ENCODE results near the gene C2CD5. TPM values are rescaled to one million over a fixed set of nuclear protein-coding genes. Genes with fewer than 3 reads are reported as not detected.

The C2CD5 gene
- total and polyA plus RNA-seq, 2 of the 13 experiments (the other 11 are each of a cell fraction or from before 2014, with no cell fraction given) = 12.6 to 14.6 TPM

GRCh38 chr12:22543246-22544037 lies 900 bp downstream of the C2CD5 start (continued):
- TF ChIP-seq, protein P1, sequence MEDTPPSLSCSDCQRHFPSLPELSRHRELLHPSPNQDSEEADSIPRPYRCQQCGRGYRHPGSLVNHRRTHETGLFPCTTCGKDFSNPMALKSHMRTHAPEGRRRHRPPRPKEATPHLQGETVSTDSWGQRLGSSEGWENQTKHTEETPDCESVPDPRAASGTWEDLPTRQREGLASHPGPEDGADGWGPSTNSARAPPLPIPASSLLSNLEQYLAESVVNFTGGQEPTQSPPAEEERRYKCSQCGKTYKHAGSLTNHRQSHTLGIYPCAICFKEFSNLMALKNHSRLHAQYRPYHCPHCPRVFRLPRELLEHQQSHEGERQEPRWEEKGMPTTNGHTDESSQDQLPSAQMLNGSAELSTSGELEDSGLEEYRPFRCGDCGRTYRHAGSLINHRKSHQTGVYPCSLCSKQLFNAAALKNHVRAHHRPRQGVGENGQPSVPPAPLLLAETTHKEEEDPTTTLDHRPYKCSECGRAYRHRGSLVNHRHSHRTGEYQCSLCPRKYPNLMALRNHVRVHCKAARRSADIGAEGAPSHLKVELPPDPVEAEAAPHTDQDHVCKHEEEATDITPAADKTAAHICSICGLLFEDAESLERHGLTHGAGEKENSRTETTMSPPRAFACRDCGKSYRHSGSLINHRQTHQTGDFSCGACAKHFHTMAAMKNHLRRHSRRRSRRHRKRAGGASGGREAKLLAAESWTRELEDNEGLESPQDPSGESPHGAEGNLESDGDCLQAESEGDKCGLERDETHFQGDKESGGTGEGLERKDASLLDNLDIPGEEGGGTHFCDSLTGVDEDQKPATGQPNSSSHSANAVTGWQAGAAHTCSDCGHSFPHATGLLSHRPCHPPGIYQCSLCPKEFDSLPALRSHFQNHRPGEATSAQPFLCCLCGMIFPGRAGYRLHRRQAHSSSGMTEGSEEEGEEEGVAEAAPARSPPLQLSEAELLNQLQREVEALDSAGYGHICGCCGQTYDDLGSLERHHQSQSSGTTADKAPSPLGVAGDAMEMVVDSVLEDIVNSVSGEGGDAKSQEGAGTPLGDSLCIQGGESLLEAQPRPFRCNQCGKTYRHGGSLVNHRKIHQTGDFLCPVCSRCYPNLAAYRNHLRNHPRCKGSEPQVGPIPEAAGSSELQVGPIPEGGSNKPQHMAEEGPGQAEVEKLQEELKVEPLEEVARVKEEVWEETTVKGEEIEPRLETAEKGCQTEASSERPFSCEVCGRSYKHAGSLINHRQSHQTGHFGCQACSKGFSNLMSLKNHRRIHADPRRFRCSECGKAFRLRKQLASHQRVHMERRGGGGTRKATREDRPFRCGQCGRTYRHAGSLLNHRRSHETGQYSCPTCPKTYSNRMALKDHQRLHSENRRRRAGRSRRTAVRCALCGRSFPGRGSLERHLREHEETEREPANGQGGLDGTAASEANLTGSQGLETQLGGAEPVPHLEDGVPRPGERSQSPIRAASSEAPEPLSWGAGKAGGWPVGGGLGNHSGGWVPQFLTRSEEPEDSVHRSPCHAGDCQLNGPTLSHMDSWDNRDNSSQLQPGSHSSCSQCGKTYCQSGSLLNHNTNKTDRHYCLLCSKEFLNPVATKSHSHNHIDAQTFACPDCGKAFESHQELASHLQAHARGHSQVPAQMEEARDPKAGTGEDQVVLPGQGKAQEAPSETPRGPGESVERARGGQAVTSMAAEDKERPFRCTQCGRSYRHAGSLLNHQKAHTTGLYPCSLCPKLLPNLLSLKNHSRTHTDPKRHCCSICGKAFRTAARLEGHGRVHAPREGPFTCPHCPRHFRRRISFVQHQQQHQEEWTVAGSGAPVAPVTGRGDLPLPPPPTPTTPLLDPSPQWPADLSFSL (CRISPR knock-in tag; IDR thresholded peaks at IDR 0.05) = peak; percentile 95
- no peak for TF ChIP-seq IKZF1 (IDR thresholded peaks at IDR 0.05)
- TF ChIP-seq ZNF253 (CRISPR knock-in tag; IDR thresholded peaks at IDR 0.05; ENCODE audit: borderline replicate concordance) = no peak
- TF ChIP-seq MTA1 (CRISPR knock-in tag; IDR thresholded peaks at IDR 0.05; ENCODE audit: borderline replicate concordance) = peak; percentile 15; the same call in 1 of the 2 replicates
- 0 out of 2 replicates have a peak, but pooled peaks have one; percentile 77 for TF ChIP-seq ZNF296 (CRISPR knock-in tag; conservative IDR thresholded peaks at IDR 0.05)
- TF ChIP-seq, protein P2, sequence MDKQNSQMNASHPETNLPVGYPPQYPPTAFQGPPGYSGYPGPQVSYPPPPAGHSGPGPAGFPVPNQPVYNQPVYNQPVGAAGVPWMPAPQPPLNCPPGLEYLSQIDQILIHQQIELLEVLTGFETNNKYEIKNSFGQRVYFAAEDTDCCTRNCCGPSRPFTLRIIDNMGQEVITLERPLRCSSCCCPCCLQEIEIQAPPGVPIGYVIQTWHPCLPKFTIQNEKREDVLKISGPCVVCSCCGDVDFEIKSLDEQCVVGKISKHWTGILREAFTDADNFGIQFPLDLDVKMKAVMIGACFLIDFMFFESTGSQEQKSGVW (CRISPR knock-in tag; IDR thresholded peaks at IDR 0.05; ENCODE audit: borderline replicate concordance) = 0 out of 2 replicates have a peak, but pooled peaks have one; percentile 56
- peak; percentile 51; the same call in 1 of the 2 replicates for TF ChIP-seq ZNF431 (CRISPR knock-in tag; IDR thresholded peaks at IDR 0.05; ENCODE audit: borderline replicate concordance, low read depth)
- TF ChIP-seq SP5 (CRISPR knock-in tag; IDR thresholded peaks at IDR 0.05; ENCODE audit: borderline replicate concordance, low read depth) = no peak
- TF ChIP-seq ZNF678 (CRISPR knock-in tag; IDR thresholded peaks at IDR 0.05) = 0 out of 2 replicates have a peak, but pooled peaks have one; percentile 15
- 0 out of 2 replicates have a peak, but pooled peaks have one; percentile 38 for TF ChIP-seq THAP7 (CRISPR knock-in tag; IDR thresholded peaks at IDR 0.05)
- TF ChIP-seq ZNF792 (CRISPR knock-in tag; IDR thresholded peaks at IDR 0.05) = no peak
- 0 out of 2 replicates have a peak, but pooled peaks have one; percentile 30 for TF ChIP-seq ZNF816 (CRISPR knock-in tag; IDR thresholded peaks at IDR 0.05; ENCODE audit: borderline replicate concordance)
- TF ChIP-seq MYC (CRISPR knock-in tag; IDR thresholded peaks at IDR 0.05; ENCODE audit: borderline replicate concordance) = 0 out of 2 replicates have a peak, but pooled peaks have one; percentile 26
- TF ChIP-seq THRA (CRISPR knock-in tag; IDR thresholded peaks at IDR 0.05; ENCODE audit: borderline replicate concordance) = no peak
- peak; percentile 78; the same call in 1 of the 2 replicates for TF ChIP-seq SIN3A (IDR thresholded peaks at IDR 0.05; ENCODE audit: borderline replicate concordance, low read depth, low read length)
- TF ChIP-seq, protein P3, sequence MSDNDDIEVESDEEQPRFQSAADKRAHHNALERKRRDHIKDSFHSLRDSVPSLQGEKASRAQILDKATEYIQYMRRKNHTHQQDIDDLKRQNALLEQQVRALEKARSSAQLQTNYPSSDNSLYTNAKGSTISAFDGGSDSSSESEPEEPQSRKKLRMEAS (IDR thresholded peaks at IDR 0.05) = peak; percentile 67; the same call in 1 of the 2 replicates
- peak; percentile 26 for TF ChIP-seq HDAC1 (CRISPR knock-in tag; IDR thresholded peaks at IDR 0.05)
- TF ChIP-seq ZNF546 (CRISPR knock-in tag; conservative IDR thresholded peaks at IDR 0.05) = 0 out of 2 replicates have a peak, but pooled peaks have one; percentile 4
- peak; percentile 65; the same call in 1 of the 2 replicates for TF ChIP-seq ZFX (CRISPR knock-in tag; IDR thresholded peaks at IDR 0.05; ENCODE audit: low read depth)
